Breast epithelium (tissue), 4 donors: ENCODE results near the gene FAXDC2. TPM values are rescaled to one million over a fixed set of nuclear protein-coding genes. Genes with fewer than 3 reads are reported as not detected.
A peak's percentile ranks its signal among the peaks of the same experiment; 100 is the strongest.

Experiments
- DNase-seq, 2 donors: peaks; one replicate each; pipeline ENCODE4 v3.0.0-alpha.2; 2019; ENCODE audit warnings: low spot score in 2 of 2
- H3K27ac ChIP-seq, 2 donors: fragments of 200-600 bp; sonication (generic) in 1 of 2; one replicate each; pipeline ENCODE4 v1.5.1; 2016 to 2019; ENCODE audit warnings: mild to moderate bottlenecking in 1 of 2
- H3K27me3 ChIP-seq, 2 donors: fragments of 200-600 bp; sonication (generic) in 1 of 2; one replicate each; pipeline versions ENCODE4 v1.5.1 to v1.6.0; 2017 to 2019; ENCODE audit warnings: control low read depth in 1 of 2, mild to moderate bottlenecking in 1 of 2
- H3K36me3 ChIP-seq: fragments of 200-600 bp; one replicate; pipeline ENCODE4 v1.5.1; 2019
- H3K4me1 ChIP-seq, 2 donors: fragments of 200-600 bp; sonication (generic); one replicate each; pipeline ENCODE4 v1.5.1; 2016 to 2019; ENCODE audit warnings: control low read depth in 1 of 2
- H3K4me3 ChIP-seq, 3 donors: fragments of 200-600 bp; sonication (generic); 1 replicate in 2 of 3; 2 replicates in 1 of 3; pipeline ENCODE4 v1.5.1; 2016 to 2019; ENCODE audit warnings: mild to moderate bottlenecking in 3 of 3, moderate library complexity in 2 of 3
- H3K9me3 ChIP-seq, 2 donors: fragments of 200-600 bp; sonication (generic) in 1 of 2; one replicate each; pipeline ENCODE4 v1.5.1; 2016 to 2019; ENCODE audit warnings: control low read depth in 1 of 2
- CTCF ChIP-seq, 3 donors: fragments of 450-650 bp; IDR thresholded peaks; one replicate each; pipeline ENCODE4 v1.5.1; 2016 to 2017; ENCODE audit warnings: antibody characterized with exemption in 3 of 3, mild to moderate bottlenecking in 3 of 3, moderate library complexity in 3 of 3
- POLR2A ChIP-seq: fragments of 450-650 bp; IDR thresholded peaks from one replicate; pipeline ENCODE4 v1.6.1; 2016; ENCODE audit warnings: antibody characterized with exemption, mild to moderate bottlenecking, moderate library complexity
- POLR2AphosphoS5 ChIP-seq, 3 donors: sonication (generic); formaldehyde crosslinking; IDR thresholded peaks; one replicate each; pipeline ENCODE4 v1.6.1; 2017; ENCODE audit warnings: antibody characterized with exemption in 3 of 3
- intact Hi-C: fragments of 100-400 bp; cut with DNase I; formaldehyde crosslinking; loops from one replicate; pipeline ENCODE4 v1.15.1; 2023; ENCODE audit warnings: low total_unique reads
- total RNA-seq, 3 donors: library from RNA; depleted of rRNA; stranded (reverse); fragments of >200 nt; gene quantifications; one replicate each; pipeline ENCODE4 v1.1.0, GENCODE V29; 2016

FAXDC2 gene
- total RNA-seq, 3 donors from 2014 or later, result 43.9 to 117 (median 52.5) TPM

- no peaks in the 10 kb centered on the region for H3K9me3 ChIP-seq
- H3K4me1 ChIP-seq, result no peaks in the 10 kb centered on the region
- H3K36me3 ChIP-seq, result peaks cover 5% of the 10 kb centered on the region
- no peak overlapping the region for H3K4me3 ChIP-seq
- H3K27me3 ChIP-seq, result no peaks in the 10 kb centered on the region
- intact Hi-C loops, result no loop called here
- no peak for DNase-seq
- TF ChIP-seq POLR2AphosphoS5 (IDR thresholded peaks at IDR 0.05), result no peak
- TF ChIP-seq CTCF (IDR thresholded peaks at IDR 0.05), result no peak
- no peak for TF ChIP-seq POLR2A
- H3K27ac ChIP-seq, result peak overlapping the region in 1 of 2 donors; percentile 22
Observed at GRCh38 chr5:154815684-154816247, 34.6 kb downstream of the FAXDC2 start.

- Histone ChIP-seq H3K27ac (no peak overlapping the region), H3K4me3 (no peak overlapping the region), H3K4me1 (no peaks in the 10 kb centered on the region), H3K27me3 (no peaks in the 10 kb centered on the region), H3K9me3 (no peaks in the 10 kb centered on the region), H3K36me3 (peaks cover 6% of the 10 kb centered on the region)
- TF ChIP-seq POLR2AphosphoS5 (IDR thresholded peaks at IDR 0.05) (no peak), POLR2A (no peak), CTCF (IDR thresholded peaks at IDR 0.05) (no peak)
- intact Hi-C loops, result no loop called here
- DNase-seq, result no peak
Observed at GRCh38 chr5:154815025-154815424, 35.4 kb downstream of the FAXDC2 start.

GRCh38 chr5:154813736-154814135 is 36.7 kb downstream of the FAXDC2 start:
- Histone ChIP-seq H3K36me3 (peaks cover 6% of the 10 kb centered on the region), H3K4me1 (no peaks in the 10 kb centered on the region), H3K9me3 (no peaks in the 10 kb centered on the region), H3K27me3 (no peaks in the 10 kb centered on the region), H3K4me3 (no peak overlapping the region), H3K27ac (peak overlapping the region in 1 of 2 donors; percentile 35)
- DNase-seq, result no peak
- intact Hi-C loops, result no loop called here
- TF ChIP-seq POLR2AphosphoS5 (IDR thresholded peaks at IDR 0.05) (no peak), CTCF (IDR thresholded peaks at IDR 0.05) (no peak), POLR2A (no peak)

- no peaks in the 10 kb centered on the region for H3K9me3 ChIP-seq
- H3K36me3 ChIP-seq, result peaks cover 6% of the 10 kb centered on the region
- no peak for DNase-seq
- intact Hi-C loops, result no loop called here
- H3K4me1 ChIP-seq, result no peaks in the 10 kb centered on the region
- TF ChIP-seq CTCF (IDR thresholded peaks at IDR 0.05), result no peak
- no peak for TF ChIP-seq POLR2AphosphoS5 (IDR thresholded peaks at IDR 0.05)
- no peak for TF ChIP-seq POLR2A
- H3K27me3 ChIP-seq, result no peaks in the 10 kb centered on the region
- no peak overlapping the region for H3K27ac ChIP-seq
- H3K4me3 ChIP-seq, result no peak overlapping the region
Observed at GRCh38 chr5:154813158-154813557, 37.2 kb downstream of the FAXDC2 start.

- DNase-seq, result no peak
- TF ChIP-seq CTCF (IDR thresholded peaks at IDR 0.05) (peak; percentile 72 to 85 (median 85)), POLR2AphosphoS5 (IDR thresholded peaks at IDR 0.05) (no peak), POLR2A (no peak)
- H3K4me3 ChIP-seq, result no peak overlapping the region
- no peaks in the 10 kb centered on the region for H3K4me1 ChIP-seq
- H3K27me3 ChIP-seq, result no peaks in the 10 kb centered on the region
- intact Hi-C loops, result no loop called here
- H3K36me3 ChIP-seq, result peaks cover 6% of the 10 kb centered on the region
- no peak overlapping the region for H3K27ac ChIP-seq
- H3K9me3 ChIP-seq, result no peaks in the 10 kb centered on the region
Observed at GRCh38 chr5:154811653-154812465, 38.5 kb downstream of the FAXDC2 start.
